ENCODE results near the gene PSG3.
"Not testable (repeated sequence)": the region's sequence is repeated elsewhere in the genome, so short reads cannot be mapped to it uniquely, and the experiment has no call there.

Gene PSG3

DNA sequence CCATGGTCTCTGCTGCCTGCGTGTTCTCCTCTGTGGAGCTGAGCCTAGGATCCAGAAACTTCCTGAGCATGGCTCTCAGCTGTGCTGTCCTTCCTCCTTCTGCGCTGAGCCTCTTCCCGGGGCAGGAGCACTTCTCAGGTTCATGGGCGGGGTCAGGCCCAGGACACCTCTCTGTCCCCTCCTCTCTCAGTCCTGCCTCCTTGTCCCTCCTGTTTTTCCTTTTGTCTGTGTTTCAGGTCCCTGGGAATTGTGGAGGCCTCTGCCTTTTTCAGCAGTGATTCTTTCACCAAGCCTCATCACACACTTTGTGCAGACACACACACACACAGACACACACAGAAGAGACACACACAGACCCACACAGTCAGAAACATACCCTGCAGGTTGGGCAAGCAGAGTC is at the start of gene PSG3:
PSG3 (minus strand) TSS at position 101 of the 400 bp plus-strand sequence; CDS start at position 4, 97 bp downstream.
- not testable (repeated sequence) for DNase-seq (ENCODE audit: low read depth, low spot score)

- DNase-seq (ENCODE audit: low read depth, low spot score): not testable (repeated sequence)
Measured at GRCh38 chr19:42788766-42789165, 48.5 kb upstream of the PSG3 start.

GRCh38 chr19:42787766-42788165 is 47.5 kb upstream of the PSG3 start:
- not testable (repeated sequence) for DNase-seq (ENCODE audit: low read depth, low spot score)

- DNase-seq (ENCODE audit: low read depth, low spot score): peak; percentile 79
Measured at GRCh38 chr19:42776750-42777612, 36.7 kb upstream of the PSG3 start.

- DNase-seq (ENCODE audit: low read depth, low spot score): not testable (repeated sequence)
Measured at GRCh38 chr19:42774510-42775158, 34.4 kb upstream of the PSG3 start.

- not testable (repeated sequence) for DNase-seq (ENCODE audit: low read depth, low spot score)
Measured at GRCh38 chr19:42767319-42767718, 27.0 kb upstream of the PSG3 start.

DNA sequence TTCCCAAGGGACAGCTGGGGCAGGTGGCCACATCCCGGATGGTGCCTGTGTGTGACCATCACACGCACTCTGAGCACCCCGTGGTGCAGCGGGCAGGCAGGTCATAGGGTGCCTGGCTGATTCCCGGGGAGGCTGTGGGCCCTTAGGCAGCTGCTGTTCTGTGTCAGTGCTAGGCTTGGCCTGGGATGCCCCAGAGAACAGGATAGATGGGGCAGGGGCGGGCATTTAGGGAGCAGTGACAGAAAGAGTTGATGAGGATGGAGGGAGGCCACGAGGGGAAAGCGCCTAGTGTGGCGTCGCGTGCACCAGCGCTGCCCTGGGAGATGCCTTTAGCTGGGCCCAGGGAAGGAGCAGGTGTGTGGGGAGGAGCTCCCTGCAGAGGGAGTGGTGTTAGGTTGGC is 26.6 kb upstream of the PSG3 start:
- not testable (repeated sequence) for DNase-seq (ENCODE audit: low read depth, low spot score)

- no peak for DNase-seq (ENCODE audit: low read depth, low spot score)
Measured at GRCh38 chr19:42764836-42765235, 24.6 kb upstream of the PSG3 start.

DNA sequence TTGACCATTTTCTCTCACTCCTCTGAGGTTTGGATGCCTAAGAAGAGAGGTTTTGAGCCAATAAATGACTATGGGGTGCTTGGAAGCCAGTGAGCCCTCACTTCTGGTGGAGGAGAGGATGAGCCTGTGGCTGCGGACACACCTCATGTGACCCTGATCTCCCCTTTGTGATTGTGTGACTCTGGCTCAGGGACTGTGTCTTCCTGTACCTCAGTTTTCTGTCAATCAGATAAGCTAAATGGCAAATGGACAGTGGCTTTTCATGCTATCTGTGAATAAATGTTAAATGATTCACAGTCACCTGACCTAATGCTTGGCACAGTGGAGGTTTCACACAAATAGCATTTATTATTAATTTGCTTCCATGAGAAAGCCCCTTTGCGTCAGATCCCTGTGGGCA is 22.5 kb upstream of the PSG3 start:
- no peak for DNase-seq (ENCODE audit: low read depth, low spot score)

GRCh38 chr19:42761924-42762295 is 21.6 kb upstream of the PSG3 start:
- DNase-seq (ENCODE audit: low read depth, low spot score): not testable (repeated sequence)

GRCh38 chr19:42760954-42761923 is 21.0 kb upstream of the PSG3 start:
- peak; percentile 87 for DNase-seq (ENCODE audit: low read depth, low spot score)

GRCh38 chr19:42758667-42759066 is 18.4 kb upstream of the PSG3 start:
- not testable (repeated sequence) for DNase-seq (ENCODE audit: low read depth, low spot score)

DNA sequence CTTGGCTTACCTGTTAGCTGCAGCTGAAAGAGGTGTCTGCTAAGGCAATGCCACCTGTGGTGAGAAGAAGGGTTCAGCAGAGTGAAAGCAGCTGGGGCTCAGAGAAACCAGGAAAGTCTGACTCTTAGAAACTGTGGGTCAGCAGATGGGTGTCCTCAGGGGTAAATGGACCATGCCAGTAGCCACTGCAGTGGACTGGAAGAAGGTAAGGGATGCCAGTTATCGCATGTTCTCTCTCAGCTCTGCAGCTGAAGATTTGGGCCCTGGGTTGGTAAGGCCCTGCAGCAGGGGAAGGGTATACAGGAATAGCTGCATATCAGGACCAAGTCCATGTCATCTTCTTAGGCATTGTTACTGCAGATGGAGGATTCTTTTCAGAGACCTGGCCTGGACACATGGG is 12.0 kb upstream of the PSG3 start:
- not testable (repeated sequence) for DNase-seq (ENCODE audit: low read depth, low spot score)

- DNase-seq (ENCODE audit: low read depth, low spot score): not testable (repeated sequence)
Measured at GRCh38 chr19:42741726-42742607, 1.7 kb upstream of the PSG3 start.

- DNase-seq (ENCODE audit: low read depth, low spot score): peak; percentile 47
Measured at GRCh38 chr19:42737581-42738011, 2.7 kb downstream of the PSG3 start.

DNA sequence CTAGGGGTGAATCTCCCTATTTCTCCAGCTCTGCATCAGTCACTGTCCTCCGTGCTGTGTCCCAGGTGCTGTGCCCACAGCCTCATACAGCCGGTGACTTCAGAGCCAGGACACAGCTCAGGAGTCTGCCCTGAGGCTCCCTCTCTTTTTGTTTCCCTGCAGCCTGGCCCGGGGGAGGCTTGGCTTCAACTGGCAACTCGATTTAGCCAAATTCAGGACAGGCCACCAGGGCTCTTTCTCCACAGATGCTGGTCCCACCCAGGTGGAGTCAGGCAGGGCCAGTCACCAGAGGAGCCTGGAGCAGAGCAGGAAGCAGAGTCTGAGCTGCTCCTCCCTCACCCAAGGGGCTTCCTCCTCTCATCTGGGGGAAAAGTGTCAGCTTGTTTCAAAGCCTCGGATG is 11.9 kb downstream of the PSG3 start:
- DNase-seq (ENCODE audit: low read depth, low spot score): not testable (repeated sequence)

- not testable (repeated sequence) for DNase-seq (ENCODE audit: low read depth, low spot score)
Measured at GRCh38 chr19:42714000-42714399, 26.3 kb downstream of the PSG3 start.

DNA sequence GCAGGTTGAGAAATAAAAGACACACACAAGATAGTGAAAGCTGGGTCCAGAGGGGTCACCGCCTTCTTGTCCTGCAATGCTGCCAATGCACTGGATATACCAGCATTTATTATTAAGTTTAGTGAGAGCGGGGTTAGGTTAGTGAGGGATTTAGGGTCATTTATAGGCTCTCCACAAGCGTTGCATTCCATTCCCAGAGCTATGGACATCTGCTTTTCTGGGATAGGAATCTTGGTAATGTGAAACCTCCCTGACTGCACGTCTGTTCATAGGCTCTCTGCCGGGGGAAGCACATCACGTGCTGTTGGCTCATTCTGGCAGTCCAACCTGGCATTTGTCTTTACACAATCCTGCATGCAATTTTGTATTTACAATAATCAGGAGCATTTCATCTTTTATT is 27.5 kb downstream of the PSG3 start:
- not testable (repeated sequence) for DNase-seq (ENCODE audit: low read depth, low spot score)

DNA sequence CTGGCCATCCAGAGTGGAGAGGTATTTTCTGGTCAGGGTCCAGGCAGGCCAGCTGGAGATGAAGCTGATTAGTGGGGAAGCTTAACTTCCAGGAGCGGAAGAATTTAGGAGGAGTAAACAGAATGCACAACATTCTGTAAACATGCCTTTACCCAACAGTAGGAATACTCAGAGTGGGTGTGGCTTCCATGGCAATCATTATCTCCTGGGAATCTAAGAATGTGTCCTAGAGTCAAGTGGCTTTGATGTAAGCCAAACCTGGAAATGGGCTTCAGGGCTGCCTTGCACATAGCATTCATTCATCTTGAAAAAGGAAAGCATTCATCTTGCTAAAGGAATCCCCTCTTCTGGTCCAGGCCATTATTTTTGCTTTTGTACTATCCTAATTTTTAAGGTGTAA is 29.3 kb downstream of the PSG3 start:
- DNase-seq (ENCODE audit: low read depth, low spot score): not testable (repeated sequence)

- no peak for DNase-seq (ENCODE audit: low read depth, low spot score)
Measured at GRCh38 chr19:42697884-42698283, 42.4 kb downstream of the PSG3 start.
